Mesodermal cell (in vitro differentiated cells): ENCODE results near the gene FOLR3.
"Not testable (repeated sequence)": the region's sequence is repeated elsewhere in the genome, so short reads cannot be mapped to it uniquely, and the experiment has no call there.

Experiments used
- H3K27ac ChIP-seq: 2 replicates; pipeline ENCODE4 v1.7.0; 2013; ENCODE audit warnings: mild to moderate bottlenecking, low read depth, low read length, moderate library complexity; ENCODE audit not compliant: severe bottlenecking
- H3K36me3 ChIP-seq: 2 replicates; pipeline ENCODE4 v1.7.1; 2013; ENCODE audit warnings: mild to moderate bottlenecking, low read length, moderate library complexity; ENCODE audit not compliant: control insufficient read depth, insufficient read depth
- H3K4me1 ChIP-seq: one replicate; pipeline ENCODE4 v1.7.1; 2013; ENCODE audit warnings: mild to moderate bottlenecking, low read length; ENCODE audit not compliant: insufficient read depth, control insufficient read depth, poor library complexity, severe bottlenecking
- H3K4me3 ChIP-seq: 2 replicates; pipeline ENCODE4 v1.7.0; 2013; ENCODE audit warnings: low read length, control low read depth, mild to moderate bottlenecking; ENCODE audit not compliant: insufficient read depth, poor library complexity, severe bottlenecking; ENCODE audit errors: extremely low read depth
- H3K9me3 ChIP-seq: 2 replicates; pipeline ENCODE4 v1.7.1; 2013; ENCODE audit warnings: mild to moderate bottlenecking, low read length, moderate library complexity; ENCODE audit not compliant: control insufficient read depth
- WGBS, 2 experiments: methylation state at CpG; one replicate each; pipeline ENCODE4 v1.1.5; 2013; ENCODE audit warnings: missing lambda C conversion rate in 2 of 2; ENCODE audit not compliant: insufficient coverage in 2 of 2; 5-methylcytosine and 5-hydroxymethylcytosine counted together

Gene FOLR3

DNA sequence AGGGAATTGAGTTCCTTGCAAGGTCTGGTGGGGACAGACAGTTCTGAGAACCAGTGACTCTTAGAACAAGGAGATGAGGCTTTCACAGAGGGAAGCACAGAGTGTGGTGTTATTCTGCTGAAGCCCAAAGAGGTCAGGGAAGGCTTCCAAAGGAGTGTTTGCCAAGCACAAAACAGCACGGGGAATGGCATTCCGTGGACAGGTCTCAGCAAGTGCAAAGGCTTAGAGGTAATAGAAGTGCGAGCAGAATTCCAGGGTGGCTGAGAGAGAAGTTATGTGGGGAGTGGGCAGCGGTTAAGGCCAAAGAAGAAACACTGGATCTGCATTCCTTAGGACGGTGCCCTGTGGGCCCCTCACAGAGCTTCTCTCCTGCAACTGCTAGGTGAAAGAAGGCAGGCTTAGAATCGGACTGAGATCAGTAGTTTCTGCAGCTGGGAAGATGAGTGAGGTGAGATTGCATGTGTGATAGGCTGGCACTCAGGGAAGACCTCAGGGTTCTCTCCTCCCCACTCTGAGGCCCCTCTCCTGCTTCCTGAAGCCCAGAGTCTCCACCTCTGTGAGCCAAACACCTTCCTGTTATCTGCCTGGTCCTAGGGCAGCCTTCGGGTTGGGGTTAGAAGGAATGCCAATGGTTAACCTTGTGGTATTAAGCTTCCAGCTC, 45.5 kb downstream of the FOLR3 start:
- not testable (repeated sequence) for H3K4me1 ChIP-seq, H3K9me3 ChIP-seq, H3K4me3 ChIP-seq, H3K27ac ChIP-seq, H3K36me3 ChIP-seq
- 82% methylated on average over 3 to 5 of the region's 7 CpGs for WGBS, 2 experiments

GRCh38 chr11:72181553-72181958, 46.0 kb downstream of the FOLR3 start:
- not testable (repeated sequence) for H3K36me3 ChIP-seq, H3K4me3 ChIP-seq, H3K4me1 ChIP-seq, H3K9me3 ChIP-seq, H3K27ac ChIP-seq
- 90 to 100% methylated on average over 1 of the region's 3 CpGs for WGBS, 2 experiments

- peaks cover 17% of the 10 kb centered on the region for H3K4me1 ChIP-seq
- no peaks in the 10 kb centered on the region for H3K9me3 ChIP-seq
- H3K27ac ChIP-seq, result no peak overlapping the region
- no peaks in the 10 kb centered on the region for H3K36me3 ChIP-seq
- WGBS, 2 experiments, result no CpG with 5 or more reads among the region's 1 CpG
- H3K4me3 ChIP-seq, result no peak overlapping the region
Observed at GRCh38 chr11:72188267-72188666, 52.7 kb downstream of the FOLR3 start.
